Endothelial cell of umbilical vein (primary cell): ENCODE data around the gene JPH2.

Experiments
- CTCF ChIP-seq, 2 donors: IDR thresholded peaks; 1 replicate in 1 of 2; 2 replicates in 1 of 2; pipeline ENCODE4 v1.5.1; 2011; ENCODE audit warnings: low read length in 2 of 2, mild to moderate bottlenecking in 2 of 2, moderate library complexity in 2 of 2, control low read depth in 1 of 2, inconsistent platforms in 1 of 2, low read depth in 1 of 2; ENCODE audit not compliant: insufficient read depth in 1 of 2; ENCODE audit errors: extremely low read depth in 1 of 2
- EZH2 ChIP-seq: IDR thresholded peaks from 2 replicates; pipeline ENCODE4 v1.6.1; 2012; ENCODE audit warnings: borderline replicate concordance, low read depth, mild to moderate bottlenecking, moderate library complexity, low read length, inconsistent platforms; ENCODE audit not compliant: severe bottlenecking

- TF ChIP-seq CTCF (IDR thresholded peaks at IDR 0.05; ENCODE audit: extremely low read depth in 1 of 2, insufficient read depth in 1 of 2, low read depth in 1 of 2, low read length in 2 of 2) (no peak), EZH2 (peak; percentile 52)
Observed at GRCh38 chr20:44187054-44187771, at the start of gene JPH2.
